NOMO-1 treated with dmso at 0.1 percent for 144 hours (cell line): Measurements from ENCODE around the gene CDHR3.
"Not testable (repeated sequence)": the region's sequence is repeated elsewhere in the genome, so short reads cannot be mapped to it uniquely, and the experiment has no call there.

ENCODE experiments used
- DNase-seq: peaks from one replicate; lab custom pipeline; 2025; ENCODE audit not compliant: unreplicated experiment; lab: John Stamatoyannopoulos, UW

CDHR3 gene

GRCh38 chr7:105996860-105997737 is 34.0 kb downstream of the CDHR3 start:
- no peak for DNase-seq

GRCh38 chr7:105999256-105999655 is 36.2 kb downstream of the CDHR3 start:
- no peak for DNase-seq

DNA sequence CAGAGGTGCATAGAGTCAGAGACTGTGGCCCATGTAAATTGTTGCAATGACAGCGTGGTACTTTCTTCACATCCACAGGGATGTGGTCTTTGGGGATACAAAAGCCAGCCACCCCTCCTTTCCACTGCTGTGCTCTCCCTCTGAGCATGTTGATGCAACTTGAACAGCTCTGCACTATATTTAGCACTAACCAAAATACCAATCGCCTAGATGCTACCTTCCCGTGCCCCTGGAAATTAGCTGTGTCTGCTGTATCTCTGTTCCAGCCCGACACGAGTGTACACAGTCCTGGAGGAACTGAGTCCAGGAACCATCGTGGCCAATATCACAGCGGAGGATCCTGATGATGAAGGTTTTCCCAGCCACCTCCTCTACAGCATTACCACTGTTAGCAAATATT is 38.1 kb downstream of the CDHR3 start:
- no peak for DNase-seq

DNA sequence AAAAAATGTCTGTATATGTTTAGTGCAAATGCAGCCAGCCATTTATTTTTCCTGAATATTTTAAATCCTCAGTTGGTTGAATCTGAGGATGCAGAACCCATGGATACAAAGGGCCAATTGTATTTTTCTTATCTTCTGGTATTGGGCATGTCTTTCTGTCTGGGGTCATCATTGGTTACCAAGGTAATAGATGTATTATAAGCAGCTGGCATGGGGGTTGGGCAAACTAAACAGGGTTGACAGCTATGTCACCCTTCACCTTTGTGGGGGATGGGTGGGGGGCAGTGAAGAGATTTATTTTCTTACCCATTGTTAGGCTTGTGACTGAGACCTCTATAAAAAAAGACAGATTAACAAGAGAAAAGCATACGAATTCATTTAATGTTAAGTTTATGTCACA is 38.8 kb downstream of the CDHR3 start:
- no peak for DNase-seq

- no peak for DNase-seq
These were observed 40.5 kb downstream of the CDHR3 start for GRCh38 chr7:106003525-106004064.

DNA sequence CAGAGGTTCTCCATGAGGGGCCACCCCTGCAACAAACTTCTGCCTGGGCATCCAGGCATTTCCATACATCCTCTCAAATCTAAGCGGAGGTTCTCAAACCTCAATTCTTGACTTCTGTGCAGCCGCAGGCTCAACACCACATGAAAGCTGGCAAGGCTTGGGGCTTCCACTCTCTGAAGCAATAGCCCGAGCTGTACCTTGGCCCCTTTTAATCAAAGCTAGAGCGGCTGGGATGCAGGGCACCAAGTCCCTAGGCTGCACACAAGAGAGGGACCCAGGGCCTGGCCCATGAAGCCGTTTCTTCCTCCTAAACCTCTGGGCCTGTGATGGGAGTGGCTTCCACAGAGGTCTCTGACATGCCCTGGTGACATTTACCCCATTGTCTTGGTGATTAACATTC is 43.8 kb downstream of the CDHR3 start:
- DNase-seq, result no peak

DNA sequence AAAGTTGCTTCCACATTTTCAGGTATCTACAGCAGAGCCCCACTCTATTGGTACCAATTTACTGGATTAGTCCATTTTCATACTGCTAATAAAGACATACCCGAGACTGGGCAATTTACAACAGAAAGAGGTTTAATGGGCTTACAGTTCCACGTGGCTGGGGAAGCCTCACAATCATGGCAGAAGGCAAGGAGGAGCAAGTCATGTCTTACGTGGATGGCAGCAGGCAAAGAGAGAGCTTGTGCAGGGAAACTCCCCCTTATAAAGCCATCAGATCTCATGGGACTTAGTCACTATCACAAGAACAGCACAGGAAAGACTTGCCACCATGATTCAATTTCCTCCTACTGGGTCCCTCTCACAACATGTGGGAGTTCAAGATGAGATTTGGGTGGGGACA is 44.7 kb downstream of the CDHR3 start:
- DNase-seq, result not testable (repeated sequence)

DNA sequence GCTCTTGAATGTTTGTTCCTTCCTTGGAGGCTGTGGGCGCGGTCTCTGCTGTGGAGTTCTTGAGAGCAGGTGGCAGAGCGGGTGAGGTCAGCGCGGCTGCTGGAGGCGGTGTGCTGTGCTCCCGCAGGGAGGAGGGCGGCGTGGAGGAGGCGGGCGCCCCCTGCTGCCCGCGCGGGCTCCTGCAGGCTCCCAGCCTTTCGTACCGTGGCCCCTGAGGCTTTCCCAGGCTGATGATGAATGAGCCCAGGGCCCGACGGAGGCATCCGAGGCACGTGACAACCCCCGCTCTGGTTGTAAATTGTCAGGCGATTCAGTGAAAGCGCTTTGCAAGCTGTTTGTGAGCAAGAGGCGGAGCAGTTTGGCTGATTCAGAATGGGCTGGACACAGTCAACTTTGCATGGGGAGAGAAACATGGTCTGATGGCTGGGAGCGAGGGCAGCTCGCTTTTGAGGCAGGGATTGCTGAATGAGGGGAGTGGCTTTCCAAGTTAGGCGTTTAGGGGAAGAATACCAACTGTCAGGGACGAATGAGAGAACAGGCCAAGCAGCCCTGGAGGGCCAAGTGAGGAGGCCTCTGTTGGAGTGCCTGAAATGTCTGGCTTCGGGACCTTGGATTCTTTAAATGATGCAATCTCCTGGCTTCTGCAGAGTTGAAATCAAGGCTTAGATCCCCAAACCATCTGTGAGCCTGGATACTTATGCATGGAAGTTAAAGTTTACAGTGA is 46.6 kb downstream of the CDHR3 start:
- peak; percentile 24 for DNase-seq

DNA sequence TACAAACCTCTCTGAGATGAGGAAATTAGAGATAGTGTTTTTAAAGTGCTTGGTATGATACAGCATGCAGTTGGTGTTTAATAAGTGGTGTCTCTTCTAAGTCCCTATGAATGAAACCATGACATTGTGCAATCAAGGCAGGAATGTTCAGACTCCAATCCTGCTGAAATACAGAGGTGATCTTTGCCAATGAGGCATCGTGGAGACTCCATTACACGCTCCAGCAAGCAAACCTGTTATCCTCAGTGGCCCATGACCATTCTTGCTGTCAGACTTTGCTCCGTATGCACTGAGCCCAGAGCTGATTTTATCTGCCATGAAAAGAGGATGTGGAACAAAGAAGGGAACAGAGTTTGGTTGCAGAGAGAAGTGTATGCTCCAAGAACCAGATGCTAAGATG is 47.3 kb downstream of the CDHR3 start:
- no peak for DNase-seq

- no peak for DNase-seq
These were observed 47.8 kb downstream of the CDHR3 start for GRCh38 chr7:106010866-106011265.

DNA sequence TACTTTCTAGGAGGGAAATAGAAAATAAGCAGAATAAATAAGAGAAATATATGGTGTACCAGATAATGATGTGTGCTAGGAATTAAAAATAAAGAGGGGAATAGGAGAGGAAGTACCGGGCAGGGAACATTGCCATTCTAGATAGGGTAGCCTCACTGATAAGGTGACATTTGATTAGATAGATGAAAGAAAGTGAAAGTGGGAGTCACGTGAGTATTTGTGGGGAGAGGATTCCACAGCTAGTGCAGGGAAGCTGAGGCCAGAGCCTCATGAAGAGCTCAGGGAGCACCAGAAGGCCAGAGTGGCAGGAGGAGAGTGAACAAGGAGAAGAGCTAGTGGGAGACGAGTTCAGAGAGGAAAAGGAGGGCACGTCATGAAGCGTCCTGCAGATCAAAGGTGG is 49.1 kb downstream of the CDHR3 start:
- DNase-seq, result no peak

- no peak for DNase-seq
These were observed 49.9 kb downstream of the CDHR3 start for GRCh38 chr7:106012935-106013439.

GRCh38 chr7:106015381-106016218 is 52.5 kb downstream of the CDHR3 start:
- DNase-seq, result no peak

GRCh38 chr7:106016331-106016730 is 53.3 kb downstream of the CDHR3 start:
- DNase-seq, result no peak

DNA sequence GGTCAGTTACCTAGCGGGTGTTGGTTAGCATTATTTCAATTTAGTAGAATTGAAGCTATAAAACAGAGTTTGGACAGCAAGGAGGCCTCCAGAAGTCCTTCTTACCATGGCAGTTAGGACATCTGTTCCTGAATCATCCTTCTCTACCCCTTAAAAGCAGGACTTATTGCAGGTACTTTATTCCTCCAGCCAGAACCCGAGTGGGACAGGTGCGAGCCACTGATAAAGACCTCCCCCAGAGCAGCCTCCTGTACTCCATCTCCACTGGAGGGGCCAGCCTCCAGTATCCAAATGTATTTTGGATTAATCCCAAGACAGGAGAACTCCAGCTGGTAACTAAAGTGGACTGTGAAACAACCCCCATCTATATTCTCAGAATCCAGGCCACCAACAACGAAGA is 54.6 kb downstream of the CDHR3 start:
- DNase-seq, result no peak

DNA sequence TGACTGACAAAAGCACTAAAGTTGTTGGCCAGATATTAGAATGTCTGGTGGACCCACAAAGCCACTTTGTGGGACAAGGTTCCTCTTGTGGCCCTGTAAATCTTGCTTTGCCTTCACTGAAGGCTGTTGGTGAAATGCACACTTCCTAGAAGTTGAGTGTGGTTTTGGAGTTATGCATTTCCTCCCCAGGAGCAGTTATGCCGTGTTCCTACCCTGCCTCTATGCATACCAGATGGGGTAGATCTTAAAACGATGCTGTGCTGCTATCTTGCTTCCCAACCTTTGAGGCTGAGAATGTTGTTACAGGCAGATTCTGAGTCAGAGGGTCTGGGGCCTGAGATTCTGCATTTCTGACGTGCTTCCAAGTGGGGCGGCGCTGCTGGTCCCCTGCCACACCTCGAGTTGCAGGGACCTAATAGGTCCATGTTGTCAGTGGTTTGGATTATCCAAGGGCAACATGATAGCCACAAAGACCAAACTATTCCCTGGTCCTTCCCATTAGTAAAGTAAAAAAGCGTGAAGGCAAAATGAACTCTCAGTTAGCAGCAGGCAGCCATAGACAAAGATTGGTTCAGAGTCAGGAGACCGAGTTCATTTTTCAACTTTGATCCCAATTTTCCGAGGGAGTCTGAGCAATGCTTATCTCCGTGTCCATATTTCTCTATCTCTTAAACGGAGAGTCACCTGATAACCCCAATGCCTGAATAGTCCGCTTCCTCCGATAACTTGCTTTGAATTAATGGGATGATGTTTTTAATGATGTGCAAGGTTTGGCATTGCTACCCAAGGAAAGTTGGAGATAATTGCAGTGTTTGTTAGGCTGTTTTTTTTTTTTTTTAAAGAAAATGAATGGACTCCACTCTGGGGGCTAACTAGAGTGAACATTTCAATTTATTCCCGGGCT is 55.8 kb downstream of the CDHR3 start:
- no peak for DNase-seq

DNA sequence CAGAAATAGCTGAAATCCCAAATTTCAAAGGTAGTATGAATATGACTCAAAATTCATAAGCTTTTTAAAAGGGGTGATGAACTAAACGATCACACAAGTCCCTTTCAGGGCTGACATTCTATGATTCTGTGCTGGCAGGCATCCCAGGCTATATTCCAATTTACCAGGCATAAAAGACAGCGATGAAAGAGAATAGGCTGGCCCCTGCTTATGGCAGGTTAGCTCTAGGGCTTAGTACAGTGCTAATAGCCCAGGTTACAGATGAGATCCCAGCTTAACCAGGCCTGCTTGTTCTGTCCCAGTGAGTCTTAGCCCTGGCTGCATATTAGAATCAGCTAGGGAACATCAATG is 56.4 kb downstream of the CDHR3 start:
- DNase-seq, result no peak

DNA sequence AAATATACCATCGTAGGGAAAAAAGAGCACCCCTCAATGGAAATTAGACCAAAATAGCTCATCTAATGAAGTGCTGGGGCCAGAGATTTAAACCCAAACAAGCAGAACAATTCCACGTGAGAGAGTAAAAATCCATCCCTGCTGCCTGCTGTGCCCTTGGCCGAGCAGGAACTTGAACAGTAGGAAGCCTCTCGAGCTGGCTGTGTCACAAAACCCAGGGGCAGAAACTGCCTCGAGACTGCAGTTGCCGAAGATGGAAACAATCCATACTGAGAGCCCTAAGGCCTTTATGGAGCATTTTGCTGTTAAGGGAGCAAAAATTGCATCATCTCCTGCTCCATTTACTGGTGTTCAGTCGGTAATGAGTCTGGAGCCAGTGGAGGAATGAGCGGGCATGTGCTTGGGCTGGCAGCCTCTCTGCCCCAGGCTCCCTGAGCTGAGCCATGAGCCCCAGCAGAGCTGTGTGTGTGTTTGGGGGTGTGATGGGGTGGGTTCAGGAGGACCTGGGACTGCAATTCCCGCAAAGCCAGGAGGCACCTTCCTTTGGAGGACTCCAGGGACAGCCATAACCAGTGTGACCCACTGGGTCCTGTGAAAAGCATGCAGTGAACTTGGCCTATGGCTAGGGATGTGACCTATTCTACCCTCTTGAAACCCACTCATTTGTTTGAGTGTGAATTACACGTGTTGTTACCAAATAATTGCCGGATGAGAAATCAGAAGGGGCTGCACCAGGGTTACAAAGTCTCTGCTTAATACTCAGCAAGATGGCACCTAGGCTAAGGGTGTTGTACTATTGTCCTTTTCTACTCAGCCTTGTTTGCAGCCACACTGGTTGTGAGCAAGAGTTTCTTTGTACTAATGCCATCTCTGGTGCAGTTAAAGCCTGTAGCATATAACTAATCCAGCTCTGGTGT is 58.3 kb downstream of the CDHR3 start:
- no peak for DNase-seq

- DNase-seq, result no peak
These were observed 59.2 kb downstream of the CDHR3 start for GRCh38 chr7:106022193-106022821.
